SJCRH30 (cell line): ENCODE results near the gene PDLIM1. TPM values are rescaled to one million over a fixed set of nuclear protein-coding genes. Genes with fewer than 3 reads are reported as not detected.

Source experiments
- total RNA-seq: library from RNA; depleted of rRNA; stranded (reverse); fragments of >200 nt; shearing (Covaris generic); gene quantifications from 2 replicates; pipeline ENCODE4 v1.2.3, GENCODE V29; 2014; rRNA removed

The PDLIM1 gene
- total RNA-seq, 1 experiment from 2014 or later, result 6.3 TPM

Other genes with a start within 250 kb of the PDLIM1 start
- not detected in 2 replicates for gene CYP2C8, start 221.5 kb downstream of the PDLIM1 start, total RNA-seq
- gene ACSM6, start 96.8 kb downstream of the PDLIM1 start, total RNA-seq, result 0.08 TPM in 1 of 2 replicates, not detected in the other